H54 (cell line): Measurements from ENCODE around the gene PCTP.

Experiments
- DNase-seq: peaks from one replicate; pipeline ENCODE4 v3.0.0; 2011; ENCODE audit warnings: low spot score, mixed read lengths; ENCODE audit not compliant: insufficient read length
- FAIRE-seq: peaks from 3 replicates; lab custom pipeline; 2011; peaks lifted over from hg19 to GRCh38; lab: Jason Lieb, UNC
- POLR2A ChIP-seq: IDR thresholded peaks from 2 replicates; pipeline ENCODE4 v1.6.1; 2011; ENCODE audit warnings: low read depth, mild to moderate bottlenecking, low read length

The PCTP gene

GRCh38 chr17:55735731-55736405, 15.0 kb upstream of the PCTP start:
- no peak for DNase-seq
- TF ChIP-seq POLR2A, result no peak
- FAIRE-seq, result peak; percentile 66

- no peak for DNase-seq
- no peak for TF ChIP-seq POLR2A
- FAIRE-seq, result no peak
Observed at GRCh38 chr17:55737976-55738501, 12.8 kb upstream of the PCTP start.

- TF ChIP-seq POLR2A, result no peak
- DNase-seq (no peak), FAIRE-seq (no peak)
Observed at GRCh38 chr17:55740511-55741355, 10.1 kb upstream of the PCTP start.

GRCh38 chr17:55741356-55741700, 9.5 kb upstream of the PCTP start:
- no peak for TF ChIP-seq POLR2A
- DNase-seq (no peak), FAIRE-seq (peak; percentile 27)

GRCh38 chr17:55742272-55743102, 8.4 kb upstream of the PCTP start:
- FAIRE-seq, result peak; percentile 15
- no peak for DNase-seq
- TF ChIP-seq POLR2A, result no peak

- FAIRE-seq (peak; percentile 86), DNase-seq (no peak)
- TF ChIP-seq POLR2A, result no peak
Observed at GRCh38 chr17:55743103-55743679, 7.7 kb upstream of the PCTP start.

- TF ChIP-seq POLR2A, result no peak
- FAIRE-seq, result no peak
- DNase-seq, result no peak
Observed at GRCh38 chr17:55745258-55745657, 5.6 kb upstream of the PCTP start.

GRCh38 chr17:55746466-55746865, 4.4 kb upstream of the PCTP start:
- TF ChIP-seq POLR2A, result no peak
- DNase-seq, result no peak
- FAIRE-seq, result no peak

- TF ChIP-seq POLR2A, result no peak
- DNase-seq, result no peak
- no peak for FAIRE-seq
Observed at GRCh38 chr17:55747209-55747608, 3.6 kb upstream of the PCTP start.

- DNase-seq (no peak), FAIRE-seq (no peak)
- no peak for TF ChIP-seq POLR2A
Observed at GRCh38 chr17:55748841-55749240, 2.0 kb upstream of the PCTP start.

GRCh38 chr17:55749985-55750384, 866 bp upstream of the PCTP start:
- DNase-seq, result no peak
- TF ChIP-seq POLR2A, result no peak
- FAIRE-seq, result no peak

- DNase-seq (no peak), FAIRE-seq (no peak)
- TF ChIP-seq POLR2A, result no peak
Observed at GRCh38 chr17:55751720-55752250, 934 bp downstream of the PCTP start.

- no peak for TF ChIP-seq POLR2A
- no peak for DNase-seq
- no peak for FAIRE-seq
Observed at GRCh38 chr17:55756689-55757088, 5.8 kb downstream of the PCTP start.
